ENCODE results near the gene ADD3. TPM values are rescaled to one million over a fixed set of nuclear protein-coding genes. Genes with fewer than 3 reads are reported as not detected.

ADD3 gene
- total and polyA plus RNA-seq, 9 donors: 65.3 to 110 (median 81.0) TPM

- H3K27me3 ChIP-seq: no peaks in the 10 kb centered on the region
- H3K4me1 ChIP-seq (ENCODE audit: insufficient read depth): peaks cover 19% of the 10 kb centered on the region
- no peak for DNase-seq
- no peaks in the 10 kb centered on the region for H3K9me3 ChIP-seq
- 38 to 50% (median 47%) methylated on average over 3 of the region's 3 CpGs for WGBS, 3 donors
- H3K27ac ChIP-seq: no peak overlapping the region
- TF ChIP-seq POLR2A (IDR thresholded peaks at IDR 0.05): no peak
- TF ChIP-seq EP300 (IDR thresholded peaks at IDR 0.05): no peak
- TF ChIP-seq CTCF (IDR thresholded peaks at IDR 0.05): no peak
- H3K4me3 ChIP-seq: no peak overlapping the region
- intact Hi-C loops (cut with DNase I): no loop called here
- no peaks in the 10 kb centered on the region for H3K36me3 ChIP-seq
Observed at GRCh38 chr10:110074298-110074697, 66.5 kb downstream of the ADD3 start.

GRCh38 chr10:110074758-110075671 is 67.2 kb downstream of the ADD3 start:
- Histone ChIP-seq H3K27me3 (no peaks in the 10 kb centered on the region), H3K4me3 (no peak overlapping the region), H3K9me3 (no peaks in the 10 kb centered on the region), H3K4me1 (ENCODE audit: insufficient read depth) (peaks cover 19% of the 10 kb centered on the region), H3K36me3 (no peaks in the 10 kb centered on the region), H3K27ac (no peak overlapping the region)
- WGBS, 3 donors: 19 to 27% (median 20%) methylated on average over 2 of the region's 2 CpGs
- intact Hi-C loops (cut with DNase I): no loop called here
- no peak for DNase-seq
- no peak for TF ChIP-seq POLR2A (IDR thresholded peaks at IDR 0.05)
- no peak for TF ChIP-seq CTCF (IDR thresholded peaks at IDR 0.05)
- no peak for TF ChIP-seq EP300 (IDR thresholded peaks at IDR 0.05)

- Histone ChIP-seq H3K27ac (no peak overlapping the region), H3K27me3 (no peaks in the 10 kb centered on the region), H3K4me1 (ENCODE audit: insufficient read depth) (peaks cover 19% of the 10 kb centered on the region), H3K9me3 (no peaks in the 10 kb centered on the region), H3K36me3 (no peaks in the 10 kb centered on the region), H3K4me3 (no peak overlapping the region)
- TF ChIP-seq POLR2A (IDR thresholded peaks at IDR 0.05): no peak
- no peak for TF ChIP-seq CTCF (IDR thresholded peaks at IDR 0.05)
- TF ChIP-seq EP300 (IDR thresholded peaks at IDR 0.05): no peak
- no peak for DNase-seq
- intact Hi-C loops (cut with DNase I): no loop called here
Observed at GRCh38 chr10:110075686-110076085, 67.9 kb downstream of the ADD3 start.

GRCh38 chr10:110076559-110077318 is 69.0 kb downstream of the ADD3 start:
- Histone ChIP-seq H3K4me3 (no peak overlapping the region), H3K9me3 (no peaks in the 10 kb centered on the region), H3K4me1 (ENCODE audit: insufficient read depth) (peaks cover 19% of the 10 kb centered on the region), H3K27ac (peak overlapping the region in 1 of 2 donors; percentile 32), H3K36me3 (no peaks in the 10 kb centered on the region), H3K27me3 (no peaks in the 10 kb centered on the region)
- TF ChIP-seq CTCF (IDR thresholded peaks at IDR 0.05): no peak
- TF ChIP-seq POLR2A (IDR thresholded peaks at IDR 0.05): no peak
- no peak for TF ChIP-seq EP300 (IDR thresholded peaks at IDR 0.05)
- intact Hi-C loops (cut with DNase I): no loop called here
- DNase-seq: peak in 2 of 5 donors; percentile 38 to 71

All from ovary (tissue), 9 donors.